Endodermal cell (in vitro differentiated cells): ENCODE measurements around the gene CALHM3. TPM values are rescaled to one million over a fixed set of nuclear protein-coding genes. Genes with fewer than 3 reads are reported as not detected.
"Not testable (repeated sequence)": the region's sequence is repeated elsewhere in the genome, so short reads cannot be mapped to it uniquely, and the experiment has no call there.

Experiments used
- DNase-seq: peaks from one replicate; pipeline ENCODE4 v3.0.0-alpha.2; 2017
- H3K27ac ChIP-seq: 2 replicates; pipeline ENCODE4 v1.5.1; 2013; ENCODE audit warnings: mild to moderate bottlenecking, low read depth, low read length, moderate library complexity
- H3K27me3 ChIP-seq: 2 replicates; pipeline ENCODE4 v1.6.1; 2013; ENCODE audit warnings: mild to moderate bottlenecking, low read length, moderate library complexity; ENCODE audit not compliant: insufficient read depth, control insufficient read depth, poor library complexity, severe bottlenecking
- H3K36me3 ChIP-seq: 2 replicates; pipeline ENCODE4 v1.7.0; 2013; ENCODE audit warnings: mild to moderate bottlenecking, low read length, moderate library complexity; ENCODE audit not compliant: control insufficient read depth, insufficient read depth
- H3K4me1 ChIP-seq: one replicate; pipeline ENCODE4 v1.7.0; 2013; ENCODE audit warnings: low read length; ENCODE audit not compliant: control insufficient read depth, insufficient read depth
- H3K4me3 ChIP-seq: 2 replicates; pipeline ENCODE4 v1.5.1; 2013; ENCODE audit warnings: mild to moderate bottlenecking, low read length, moderate library complexity
- H3K9ac ChIP-seq: 2 replicates; pipeline ENCODE4 v1.6.1; 2013; ENCODE audit warnings: mild to moderate bottlenecking, low read length, moderate library complexity; ENCODE audit not compliant: poor library complexity, severe bottlenecking; ENCODE audit errors: extremely low read depth
- H3K9me3 ChIP-seq: 2 replicates; pipeline ENCODE4 v1.6.1; 2013; ENCODE audit warnings: mild to moderate bottlenecking, low read length, moderate library complexity; ENCODE audit not compliant: control insufficient read depth
- H3K27ac Mint-ChIP-seq: 2 replicates; pipeline ENCODE4 v1.8.0; 2020; ENCODE audit warnings: mixed read lengths
- H3K27me3 Mint-ChIP-seq: 2 replicates; pipeline ENCODE4 v1.8.0; 2021; ENCODE audit warnings: mild to moderate bottlenecking, mixed read lengths; ENCODE audit not compliant: insufficient read depth
- H3K36me3 Mint-ChIP-seq: 2 replicates; pipeline ENCODE4 v1.8.0; 2020; ENCODE audit warnings: low read depth, mixed read lengths
- H3K4me1 Mint-ChIP-seq: 2 replicates; pipeline ENCODE4 v1.8.0; 2020; ENCODE audit warnings: mixed read lengths
- H3K4me3 Mint-ChIP-seq: 2 replicates; pipeline ENCODE4 v1.8.0; 2020; ENCODE audit warnings: mild to moderate bottlenecking, moderate library complexity, mixed read lengths
- H3K9me3 Mint-ChIP-seq: 2 replicates; pipeline ENCODE4 v1.8.0; 2020; ENCODE audit warnings: mild to moderate bottlenecking, mixed read lengths
- CTCF ChIP-seq: fragments of 200-600 bp; sonication (generic); conservative IDR thresholded peaks from 2 replicates; pipeline ENCODE4 v1.5.0; 2021; ENCODE audit warnings: antibody characterized with exemption, mild to moderate bottlenecking
- WGBS, 2 experiments: methylation state at CpG; one replicate each; pipeline versions ENCODE4 v1.1.5 to v1.1.7; 2013; ENCODE audit warnings: missing lambda C conversion rate in 2 of 2, mixed read lengths in 1 of 2; ENCODE audit not compliant: insufficient coverage in 1 of 2, insufficient read length in 1 of 2; 5-methylcytosine and 5-hydroxymethylcytosine counted together
- total RNA-seq, 2 donors: library from RNA; stranded (reverse); fragmentation: NEBNext Ultra II Directional in 1 of 2; extraction: Animal tissue kit (Norgen Biotek cat#: 25700) in 1 of 2; gene quantifications; 2 replicates in 1 of 2; 3 replicates in 1 of 2; pipeline ENCODE4 v1.2.1, GENCODE V29; 2021

CALHM3 gene
- total RNA-seq, 2 donors from 2014 or later: not detected

DNA sequence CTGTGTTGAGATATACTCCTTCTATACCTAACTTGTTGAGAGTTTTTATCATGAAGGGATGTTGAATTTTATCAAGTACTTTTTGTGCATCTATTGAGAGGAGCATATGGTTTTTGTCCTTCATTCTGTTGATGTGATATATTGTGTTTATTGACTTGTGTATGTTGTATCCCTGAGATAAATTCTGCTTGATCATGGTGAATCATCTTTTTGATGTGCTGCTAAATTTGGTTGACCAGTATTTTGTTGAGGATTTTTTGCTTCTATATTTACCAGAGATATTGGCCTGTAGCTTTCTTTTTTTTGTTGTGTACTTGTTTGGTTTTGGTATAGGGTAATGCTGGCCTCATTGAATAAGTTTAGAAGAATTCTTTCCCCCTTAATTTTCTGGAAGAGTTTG, 46.9 kb upstream of the CALHM3 start:
- Histone ChIP-seq H3K9me3 (peaks cover 52% of the 10 kb centered on the region), H3K27me3 (no peaks in the 10 kb centered on the region), H3K4me3 (no peak overlapping the region), H3K27ac (no peak overlapping the region), H3K36me3 (no peaks in the 10 kb centered on the region), H3K4me1 (no peaks in the 10 kb centered on the region), H3K9ac (no peak overlapping the region)
- peaks cover 44% of the 10 kb centered on the region for H3K9me3 Mint-ChIP-seq
- TF ChIP-seq CTCF: no peak
- no peak overlapping the region for H3K4me3 Mint-ChIP-seq
- no peak overlapping the region for H3K27ac Mint-ChIP-seq
- no peaks in the 10 kb centered on the region for H3K27me3 Mint-ChIP-seq
- peaks cover under 1% of the 10 kb centered on the region for H3K4me1 Mint-ChIP-seq
- DNase-seq: no peak
- H3K36me3 Mint-ChIP-seq: peaks cover 10% of the 10 kb centered on the region

DNA sequence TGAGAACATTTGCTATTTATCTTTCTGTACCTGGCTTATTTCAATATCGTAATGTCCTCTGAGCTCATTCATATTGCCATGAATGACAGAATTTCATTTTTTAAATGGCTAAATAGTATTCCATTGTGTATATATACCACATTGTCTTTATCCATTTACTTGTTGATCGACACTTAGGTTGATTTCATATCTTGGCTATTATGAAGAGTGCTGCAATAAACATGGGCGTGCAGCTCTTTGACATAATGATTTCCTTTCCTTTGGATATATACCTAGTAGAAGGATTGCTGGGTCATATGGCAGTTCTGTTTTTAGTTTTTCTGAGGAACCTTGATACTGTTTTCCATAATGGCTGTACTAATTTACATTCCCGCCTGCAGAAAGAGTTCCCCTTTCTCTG, 44.6 kb upstream of the CALHM3 start:
- no peak for DNase-seq
- no peak overlapping the region for H3K27ac Mint-ChIP-seq
- H3K4me1 ChIP-seq: no peaks in the 10 kb centered on the region
- peaks cover 35% of the 10 kb centered on the region for H3K9me3 Mint-ChIP-seq
- no peak overlapping the region for H3K9ac ChIP-seq
- TF ChIP-seq CTCF: no peak
- H3K27me3 Mint-ChIP-seq: no peaks in the 10 kb centered on the region
- peaks cover 10% of the 10 kb centered on the region for H3K4me1 Mint-ChIP-seq
- H3K36me3 ChIP-seq: no peaks in the 10 kb centered on the region
- H3K9me3 ChIP-seq: peaks cover 42% of the 10 kb centered on the region
- no peaks in the 10 kb centered on the region for H3K27me3 ChIP-seq
- H3K4me3 ChIP-seq: no peak overlapping the region
- no peak overlapping the region for H3K27ac ChIP-seq
- H3K36me3 Mint-ChIP-seq: peaks cover 17% of the 10 kb centered on the region
- 91 to 97% methylated on average over 3 to 4 of the region's 4 CpGs for WGBS, 2 experiments
- H3K4me3 Mint-ChIP-seq: no peak overlapping the region

- not testable (repeated sequence) for H3K27me3 ChIP-seq, H3K4me3 Mint-ChIP-seq, DNase-seq, H3K27me3 Mint-ChIP-seq, H3K27ac Mint-ChIP-seq, H3K36me3 ChIP-seq, H3K4me1 ChIP-seq, H3K9ac ChIP-seq, H3K27ac ChIP-seq
- Mint-ChIP-seq H3K9me3 (peaks cover 38% of the 10 kb centered on the region), H3K36me3 (peaks cover 17% of the 10 kb centered on the region), H3K4me1 (peaks cover 10% of the 10 kb centered on the region)
- H3K9me3 ChIP-seq: peaks cover 39% of the 10 kb centered on the region
- H3K4me3 ChIP-seq: peak overlapping the region; percentile 49
- 94 to 100% methylated on average over 4 to 7 of the region's 7 CpGs for WGBS, 2 experiments
Measured at GRCh38 chr10:103522006-103522405, 43.0 kb upstream of the CALHM3 start.

- peak overlapping the region; percentile 19 for H3K4me3 ChIP-seq
Measured at GRCh38 chr10:103519798-103520197, 40.8 kb upstream of the CALHM3 start.

More at GRCh38 chr10:103519798-103520197, 40.8 kb upstream of the CALHM3 start:
- H3K4me3 Mint-ChIP-seq: no peak overlapping the region
- no peaks in the 10 kb centered on the region for H3K27me3 Mint-ChIP-seq
- peaks cover 10% of the 10 kb centered on the region for H3K4me1 Mint-ChIP-seq
- H3K9me3 Mint-ChIP-seq: peaks cover 38% of the 10 kb centered on the region
- no peaks in the 10 kb centered on the region for H3K4me1 ChIP-seq
- no peaks in the 10 kb centered on the region for H3K27me3 ChIP-seq
- peaks cover 17% of the 10 kb centered on the region for H3K36me3 Mint-ChIP-seq
- no peak for TF ChIP-seq CTCF
- H3K27ac Mint-ChIP-seq: peak overlapping the region; percentile 96
- no peak overlapping the region for H3K9ac ChIP-seq
- no peaks in the 10 kb centered on the region for H3K36me3 ChIP-seq
- DNase-seq: no peak
- no peak overlapping the region for H3K27ac ChIP-seq
- WGBS, 2 experiments: 69 to 83% methylated on average over 3 to 4 of the region's 4 CpGs
- peaks cover 35% of the 10 kb centered on the region for H3K9me3 ChIP-seq
